T-helper 1 cell treated with Interleukin-12 subunit alpha and Interleukin-12 subunit beta and Interleukin-4 antibody, amounts not matched to agents 30 ng/mL and 1 ng/mL, for 36 hours (primary cell): ENCODE data around the gene CDKN1B. TPM values are rescaled to one million over a fixed set of nuclear protein-coding genes. Genes with fewer than 3 reads are reported as not detected.

Experiments used
- intact Hi-C: fragments of 100-400 bp; cut with micrococcal nuclease; formaldehyde crosslinking; loops from one replicate; pipeline ENCODE4 v1.15.1; 2024
- total RNA-seq: library from RNA; stranded (reverse); gene quantifications from 2 replicates; pipeline ENCODE4 v1.2.3, GENCODE V29; 2022

CDKN1B gene
- total RNA-seq, 1 donor from 2014 or later = 96.9 TPM

- intact Hi-C loops = no loop called here
Observed at GRCh38 chr12:12700254-12700653, 16.9 kb upstream of the CDKN1B start.

GRCh38 chr12:12701457-12701856 is 15.7 kb upstream of the CDKN1B start:
- intact Hi-C loops = no loop called here

- intact Hi-C loops = loop anchor here (1.0 to 2.0 kb wide), 6 partner anchors 10 to 370 kb away; no protein-coding TSS in a partner anchor
Observed at GRCh38 chr12:12704593-12705230, 12.5 kb upstream of the CDKN1B start.

GRCh38 chr12:12705838-12706520 is 11.2 kb upstream of the CDKN1B start:
- intact Hi-C loops = loop anchor here (2.0 kb wide), 2 partner anchors 145 to 231 kb away; no protein-coding TSS in a partner anchor

- intact Hi-C loops = loop anchor here (1.0 to 10.0 kb wide), 6 partner anchors 10 to 1159 kb away; partner anchors contain the start of gene GPR19
Observed at GRCh38 chr12:12713932-12714275, 3.3 kb upstream of the CDKN1B start.

GRCh38 chr12:12714276-12715021 is 2.7 kb upstream of the CDKN1B start:
- intact Hi-C loops = loop anchor here (1.0 to 10.0 kb wide), 9 partner anchors 10 to 1160 kb away; partner anchors contain the start of genes BORCS5 and GPR19

- intact Hi-C loops = loop anchor here (1.0 to 10.0 kb wide), 5 partner anchors 14 to 1160 kb away; partner anchors contain the start of gene BORCS5
Observed at GRCh38 chr12:12715128-12715458, 2.1 kb upstream of the CDKN1B start.

- intact Hi-C loops = loop anchor here (1.0 to 10.0 kb wide), 6 partner anchors 13 to 1161 kb away; partner anchors contain the start of genes BORCS5 and ETV6
Observed at GRCh38 chr12:12715459-12716150, 1.6 kb upstream of the CDKN1B start.

GRCh38 chr12:12716151-12716792 is 896 bp upstream of the CDKN1B start:
- intact Hi-C loops = loop anchor here (2.0 to 10.0 kb wide), 3 partner anchors 709 to 1161 kb away; partner anchors contain the start of gene ETV6

- intact Hi-C loops = loop anchor here (1.0 to 10.0 kb wide), 5 partner anchors 8 to 1163 kb away; partner anchors contain the start of genes CREBL2 and ETV6
Observed at GRCh38 chr12:12717586-12718380, 615 bp downstream of the CDKN1B start.

- intact Hi-C loops = loop anchor here (5.0 to 10.0 kb wide), 2 partner anchors 711 to 1164 kb away; no protein-coding TSS in a partner anchor
Observed at GRCh38 chr12:12718381-12718759, 1.2 kb downstream of the CDKN1B start.

- intact Hi-C loops = loop anchor here (5.0 to 10.0 kb wide), 2 partner anchors 712 to 1164 kb away; no protein-coding TSS in a partner anchor
Observed at GRCh38 chr12:12718853-12719252, 1.7 kb downstream of the CDKN1B start.

- intact Hi-C loops = loop anchor here (5.0 to 10.0 kb wide), 2 partner anchors 712 to 1165 kb away; no protein-coding TSS in a partner anchor
Observed at GRCh38 chr12:12719496-12719895, 2.3 kb downstream of the CDKN1B start.

- intact Hi-C loops = no loop called here
Observed at GRCh38 chr12:12720052-12720451, 2.9 kb downstream of the CDKN1B start.

GRCh38 chr12:12720672-12721161 is 3.5 kb downstream of the CDKN1B start:
- intact Hi-C loops = no loop called here

GRCh38 chr12:12721176-12721751 is 4.1 kb downstream of the CDKN1B start:
- intact Hi-C loops = no loop called here

- intact Hi-C loops = no loop called here
Observed at GRCh38 chr12:12721814-12722434, 4.8 kb downstream of the CDKN1B start.

GRCh38 chr12:12722435-12723148 is 5.4 kb downstream of the CDKN1B start:
- intact Hi-C loops = no loop called here
